Hepatocyte (in vitro differentiated cells): ENCODE results near the gene NTHL1. TPM values are rescaled to one million over a fixed set of nuclear protein-coding genes. Genes with fewer than 3 reads are reported as not detected.
A peak's percentile ranks its signal among the peaks of the same experiment; 100 is the strongest.

Source experiments
- DNase-seq: peaks from one replicate; pipeline ENCODE4 v3.0.0-alpha.2; 2016; ENCODE audit warnings: low spot score
- H2AFZ ChIP-seq: fragments of 200-600 bp; sonication (generic); 2 replicates; pipeline ENCODE4 v1.6.0; 2016; ENCODE audit warnings: antibody characterized with exemption, mild to moderate bottlenecking
- H3K27ac ChIP-seq: fragments of 200-600 bp; sonication (generic); 2 replicates; pipeline ENCODE4 v1.5.1; 2016; ENCODE audit warnings: mild to moderate bottlenecking
- H3K27me3 ChIP-seq: fragments of 200-600 bp; sonication (generic); 2 replicates; pipeline ENCODE4 v1.6.1; 2016
- H3K36me3 ChIP-seq: fragments of 200-600 bp; sonication (generic); replicated peaks from 2 replicates; pipeline ENCODE4 v1.5.1; 2016; ENCODE audit warnings: low read depth; ENCODE audit not compliant: insufficient read depth
- H3K4me1 ChIP-seq: fragments of 200-600 bp; sonication (generic); 2 replicates; pipeline ENCODE4 v1.5.1; 2016; ENCODE audit warnings: mild to moderate bottlenecking, moderate library complexity; ENCODE audit not compliant: insufficient read depth
- H3K4me2 ChIP-seq: fragments of 200-600 bp; sonication (generic); 2 replicates; pipeline ENCODE4 v1.6.0; 2016
- H3K4me3 ChIP-seq: fragments of 200-600 bp; sonication (generic); 2 replicates; pipeline ENCODE4 v1.5.1; 2016; ENCODE audit warnings: mild to moderate bottlenecking
- H3K79me2 ChIP-seq: fragments of 200-600 bp; sonication (generic); 2 replicates; pipeline ENCODE4 v1.6.0; 2017; ENCODE audit warnings: mild to moderate bottlenecking
- H3K9me2 ChIP-seq: fragments of 200-600 bp; sonication (generic); replicated peaks from 2 replicates; pipeline ENCODE4 v1.6.0; 2017; ENCODE audit warnings: mild to moderate bottlenecking; ENCODE audit not compliant: insufficient read depth
- H3K9me3 ChIP-seq: fragments of 200-600 bp; sonication (generic); 2 replicates; pipeline ENCODE4 v1.5.1; 2016; ENCODE audit warnings: low read depth, mild to moderate bottlenecking
- H4K20me1 ChIP-seq: fragments of 200-600 bp; sonication (generic); 2 replicates; pipeline ENCODE4 v1.6.0; 2016; ENCODE audit warnings: mild to moderate bottlenecking; ENCODE audit not compliant: insufficient read depth, poor library complexity, severe bottlenecking
- EZH2 ChIP-seq: fragments of 200-600 bp; sonication (generic); IDR thresholded peaks from 2 replicates; pipeline ENCODE4 v1.6.1; 2016; ENCODE audit warnings: antibody characterized with exemption, mild to moderate bottlenecking, borderline replicate concordance
- EZH2phosphoT487 ChIP-seq: fragments of 200-600 bp; sonication (generic); IDR thresholded peaks from one replicate; pipeline ENCODE4 v1.6.1; 2018; ENCODE audit warnings: antibody characterized with exemption, mild to moderate bottlenecking, low read depth, moderate library complexity; ENCODE audit not compliant: unreplicated experiment, severe bottlenecking
- WGBS: methylation state at CpG from one replicate; pipeline ENCODE4 v1.1.6; 2016; ENCODE audit warnings: low lambda C conversion rate; ENCODE audit errors: missing lambda C conversion rate; 5-methylcytosine and 5-hydroxymethylcytosine counted together
- polyA plus RNA-seq: library from polyadenylated mRNA; unstranded; fragments of >200 nt; fragmentation: Nextera tagmentation; extraction: Ambion mirVana; gene quantifications from 2 replicates; pipeline ENCODE4 v1.2.1, GENCODE V29; 2016
- total RNA-seq: library from RNA; depleted of rRNA; stranded (reverse); fragments of >200 nt; gene quantifications from 2 replicates; pipeline ENCODE4 v1.2.3, GENCODE V29; 2014
- TF ChIP-seq, protein P1 (sequence below): fragments of 200-600 bp; sonication (generic); IDR thresholded peaks from 2 replicates; pipeline ENCODE4 v1.5.1; 2016; ENCODE audit warnings: antibody characterized with exemption, mild to moderate bottlenecking; ENCODE audit not compliant: poor library complexity

The NTHL1 gene
- total RNA-seq = 19.6 and 20.2 TPM in 2 replicates
- 23.4 and 28.5 TPM in 2 replicates for polyA plus RNA-seq

DNA sequence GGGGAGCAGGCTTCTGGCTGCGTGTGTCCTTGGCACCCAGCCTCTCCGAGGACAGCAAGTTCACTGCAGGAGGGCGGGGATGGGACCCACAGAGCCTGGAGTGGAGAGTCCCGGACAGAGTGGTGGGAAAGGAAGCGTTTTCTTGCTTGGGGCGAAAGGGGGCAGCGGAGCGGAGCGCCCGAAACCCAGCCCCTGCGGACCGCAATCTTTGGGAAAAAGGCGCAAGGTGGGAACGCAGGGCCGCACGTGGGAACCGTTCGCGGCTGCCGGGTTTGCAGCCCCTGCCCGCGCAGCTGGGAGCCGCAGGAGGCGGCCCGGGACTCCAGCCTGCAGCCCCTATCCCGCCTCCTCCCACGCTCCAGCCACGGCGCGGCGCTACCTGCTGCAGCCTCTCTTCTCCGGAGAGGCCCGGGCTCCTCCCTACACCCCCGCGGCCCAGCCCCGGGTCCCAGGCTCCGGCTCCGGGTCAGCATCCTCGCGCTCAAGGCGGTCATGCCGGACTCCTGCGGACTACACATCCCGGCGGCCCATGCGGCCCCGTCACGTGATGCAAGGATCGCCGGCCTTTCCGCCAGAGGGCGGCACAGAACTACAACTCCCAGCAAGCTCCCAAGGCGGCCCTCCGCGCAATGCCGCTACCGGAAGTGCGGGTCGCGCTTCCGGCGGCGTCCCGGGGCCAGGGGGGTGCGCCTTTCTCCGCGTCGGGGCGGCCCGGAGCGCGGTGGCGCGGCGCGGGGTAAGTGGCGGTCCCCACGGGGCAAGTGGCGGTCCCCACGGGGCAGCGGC is at the start of gene NTHL1, which contains the start of gene TSC2:
Gene NTHL1 (minus strand): TSS at position 505 of the 786 bp plus-strand sequence. CDS start 11 bp downstream, at position 494.
Gene TSC2 (plus strand): TSS at position 656 of the 786 bp plus-strand sequence. CDS start 631 bp downstream, outside the sequence.
- H3K27ac ChIP-seq = peak within 1 kb of the TSS; percentile 41
- H3K36me3 ChIP-seq = no peaks in the 10 kb centered on the region
- H2AFZ ChIP-seq = peak within 1 kb of the TSS; percentile 86
- H3K4me2 ChIP-seq = peak within 1 kb of the TSS; percentile 96
- H3K4me1 ChIP-seq = peaks cover 18% of the 10 kb centered on the region
- no peaks in the 10 kb centered on the region for H3K27me3 ChIP-seq
- H3K9me2 ChIP-seq = no peaks in the 10 kb centered on the region
- H3K4me3 ChIP-seq = peak within 1 kb of the TSS; percentile 65
- H3K79me2 ChIP-seq = peaks cover 26% of the 10 kb centered on the region
- no peaks in the 10 kb centered on the region for H3K9me3 ChIP-seq
- no peaks in the 10 kb centered on the region for H4K20me1 ChIP-seq
- no peak for TF ChIP-seq EZH2phosphoT487
- TF ChIP-seq, protein P1, sequence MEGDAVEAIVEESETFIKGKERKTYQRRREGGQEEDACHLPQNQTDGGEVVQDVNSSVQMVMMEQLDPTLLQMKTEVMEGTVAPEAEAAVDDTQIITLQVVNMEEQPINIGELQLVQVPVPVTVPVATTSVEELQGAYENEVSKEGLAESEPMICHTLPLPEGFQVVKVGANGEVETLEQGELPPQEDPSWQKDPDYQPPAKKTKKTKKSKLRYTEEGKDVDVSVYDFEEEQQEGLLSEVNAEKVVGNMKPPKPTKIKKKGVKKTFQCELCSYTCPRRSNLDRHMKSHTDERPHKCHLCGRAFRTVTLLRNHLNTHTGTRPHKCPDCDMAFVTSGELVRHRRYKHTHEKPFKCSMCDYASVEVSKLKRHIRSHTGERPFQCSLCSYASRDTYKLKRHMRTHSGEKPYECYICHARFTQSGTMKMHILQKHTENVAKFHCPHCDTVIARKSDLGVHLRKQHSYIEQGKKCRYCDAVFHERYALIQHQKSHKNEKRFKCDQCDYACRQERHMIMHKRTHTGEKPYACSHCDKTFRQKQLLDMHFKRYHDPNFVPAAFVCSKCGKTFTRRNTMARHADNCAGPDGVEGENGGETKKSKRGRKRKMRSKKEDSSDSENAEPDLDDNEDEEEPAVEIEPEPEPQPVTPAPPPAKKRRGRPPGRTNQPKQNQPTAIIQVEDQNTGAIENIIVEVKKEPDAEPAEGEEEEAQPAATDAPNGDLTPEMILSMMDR = peak; percentile 1
- 1% methylated on average over 72 of the region's 81 CpGs for WGBS
- peak; percentile 98 for DNase-seq

DNA sequence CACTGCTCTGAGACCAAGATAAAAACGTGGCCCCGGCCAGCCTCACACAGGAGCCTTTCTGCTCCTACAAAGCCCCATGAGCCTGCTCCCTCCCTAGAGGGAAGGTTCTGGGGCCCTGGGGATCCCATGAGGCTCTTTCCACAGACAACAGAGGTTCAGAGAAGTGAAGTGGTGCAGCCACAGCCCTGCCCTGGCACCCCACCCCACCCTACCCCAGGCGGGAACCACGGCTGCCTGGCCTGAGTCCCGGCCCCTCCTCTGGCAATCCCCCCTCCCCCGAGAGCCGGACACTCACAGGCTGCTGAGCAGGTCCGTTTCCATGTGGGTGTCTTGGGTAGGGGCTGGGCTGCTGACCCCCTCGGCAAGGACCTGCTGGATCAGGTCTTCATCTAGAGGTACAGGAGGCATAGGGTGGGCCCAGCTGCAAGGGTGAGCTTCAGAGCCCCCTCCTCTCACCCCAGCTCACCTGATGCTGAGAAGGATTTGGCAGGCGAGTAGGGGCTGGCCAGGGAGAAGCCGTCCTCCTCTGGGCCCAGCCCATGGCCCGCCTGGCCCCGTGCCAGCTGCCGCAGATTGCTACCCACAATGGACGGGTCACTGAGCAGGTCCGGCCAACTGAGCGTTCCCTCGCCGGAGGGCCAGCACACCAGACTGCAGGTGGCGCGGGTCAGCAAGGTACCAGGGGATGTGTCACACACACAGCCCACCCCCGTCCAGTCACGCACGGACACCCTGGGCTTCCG is 49.4 kb upstream of the NTHL1 start:
- no peaks in the 10 kb centered on the region for H3K9me3 ChIP-seq

DNA sequence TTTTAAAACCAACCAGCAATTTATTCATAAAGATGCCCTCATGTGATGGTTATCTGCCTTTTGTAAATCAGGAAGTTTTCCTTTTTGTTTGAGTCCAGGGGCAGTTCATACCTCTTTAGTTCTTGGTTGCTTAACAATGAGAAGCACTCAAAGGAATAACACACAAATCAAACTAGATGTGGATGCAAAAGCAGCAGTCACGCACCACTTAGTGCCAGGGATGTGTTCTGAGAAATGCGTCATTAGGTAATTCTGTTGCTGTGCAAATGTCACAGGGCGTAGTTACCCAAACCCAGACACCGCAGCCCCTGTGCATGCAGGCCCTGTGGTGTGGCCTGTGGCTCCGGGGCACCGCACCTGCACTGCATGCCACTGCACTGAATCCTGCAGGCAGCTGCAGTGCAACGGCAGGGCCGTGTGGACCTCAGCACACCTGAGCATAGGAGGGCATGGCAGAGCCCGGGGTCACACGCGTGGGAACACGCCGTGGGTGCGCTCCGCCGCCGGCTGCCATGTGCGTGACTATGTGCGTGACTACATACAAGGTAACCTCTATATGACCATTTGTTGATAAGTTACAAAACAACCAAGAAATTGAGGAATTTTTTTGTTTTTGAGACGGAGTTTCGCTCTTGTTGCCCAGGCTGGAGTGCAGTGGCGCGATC is 48.4 kb upstream of the NTHL1 start:
- H3K27ac ChIP-seq = no peak overlapping the region
- no peaks in the 10 kb centered on the region for H3K9me2 ChIP-seq
- H3K4me1 ChIP-seq = peaks cover 9% of the 10 kb centered on the region
- H3K27me3 ChIP-seq = no peaks in the 10 kb centered on the region
- TF ChIP-seq, protein P1 = no peak
- TF ChIP-seq EZH2 (no peak), EZH2phosphoT487 (no peak)
- no peaks in the 10 kb centered on the region for H3K9me3 ChIP-seq
- 97% methylated on average over 23 of the region's 23 CpGs for WGBS
- no peak overlapping the region for H2AFZ ChIP-seq
- no peaks in the 10 kb centered on the region for H3K79me2 ChIP-seq
- no peak for DNase-seq
- no peak overlapping the region for H3K4me3 ChIP-seq
- H4K20me1 ChIP-seq = peaks cover 7% of the 10 kb centered on the region
- no peak overlapping the region for H3K4me2 ChIP-seq
- no peaks in the 10 kb centered on the region for H3K36me3 ChIP-seq

More for the DNA sequence above, 49.4 kb upstream of the NTHL1 start:
- H4K20me1 ChIP-seq = peaks cover 2% of the 10 kb centered on the region
- no peak overlapping the region for H3K4me3 ChIP-seq
- no peak overlapping the region for H2AFZ ChIP-seq
- DNase-seq = no peak
- H3K27me3 ChIP-seq = no peaks in the 10 kb centered on the region
- peaks cover 2% of the 10 kb centered on the region for H3K4me1 ChIP-seq
- 95% methylated on average over 25 of the region's 25 CpGs for WGBS
- TF ChIP-seq EZH2 (no peak), EZH2phosphoT487 (no peak)
- TF ChIP-seq, protein P1 = no peak
- no peaks in the 10 kb centered on the region for H3K79me2 ChIP-seq
- no peaks in the 10 kb centered on the region for H3K9me2 ChIP-seq
- H3K36me3 ChIP-seq = no peaks in the 10 kb centered on the region
- H3K27ac ChIP-seq = no peak overlapping the region
- H3K4me2 ChIP-seq = no peak overlapping the region
